Lung (tissue), 12 donors: Measurements from ENCODE around the gene MND1. TPM values are rescaled to one million over a fixed set of nuclear protein-coding genes. Genes with fewer than 3 reads are reported as not detected.

Experiments used
- ATAC-seq: fragments of 200-7000 bp; cut with Tn5 transposase; one replicate; pipeline ENCODE4 v1.9.1; 2020; ENCODE audit warnings: moderate number of reproducible peaks; ENCODE audit not compliant: insufficient read depth, low FRiP score
- DNase-seq, 3 donors: peaks; one replicate each; pipeline ENCODE4 v3.0.0-alpha.2; 2013 to 2017
- H3K27ac ChIP-seq, 2 donors: one replicate each; pipeline ENCODE4 v1.5.1; 2013; ENCODE audit warnings: mild to moderate bottlenecking in 2 of 2, moderate library complexity in 2 of 2, control low read depth in 1 of 2, inconsistent platforms in 1 of 2, low read depth in 1 of 2, low read length in 1 of 2
- H3K27me3 ChIP-seq, 3 donors: one replicate each; pipeline ENCODE4 v1.5.1; 2013; ENCODE audit warnings: low read length in 2 of 3; ENCODE audit not compliant: control insufficient read depth in 3 of 3, insufficient read depth in 3 of 3
- H3K36me3 ChIP-seq, 4 donors: one replicate each; pipeline ENCODE4 v1.5.1; 2013; ENCODE audit warnings: low read length in 4 of 4, mild to moderate bottlenecking in 1 of 4, moderate library complexity in 1 of 4; ENCODE audit not compliant: control insufficient read depth in 4 of 4, insufficient read depth in 4 of 4
- H3K4me1 ChIP-seq, 5 donors: one replicate each; pipeline ENCODE4 v1.5.1; 2013; ENCODE audit warnings: low read length in 5 of 5, mild to moderate bottlenecking in 2 of 5, moderate library complexity in 1 of 5; ENCODE audit not compliant: control insufficient read depth in 5 of 5, insufficient read depth in 5 of 5
- H3K4me3 ChIP-seq: one replicate; pipeline ENCODE4 v1.5.1; 2013; ENCODE audit warnings: mild to moderate bottlenecking, control low read depth, moderate library complexity
- H3K9ac ChIP-seq, 2 donors: one replicate each; pipeline ENCODE4 v1.5.1; 2013; ENCODE audit warnings: low read length in 2 of 2, control low read depth in 1 of 2; ENCODE audit not compliant: insufficient read depth in 1 of 2
- H3K9me3 ChIP-seq, 4 donors: one replicate each; pipeline ENCODE4 v1.5.1; 2013; ENCODE audit warnings: low read length in 3 of 4, mild to moderate bottlenecking in 1 of 4, moderate library complexity in 1 of 4; ENCODE audit not compliant: control insufficient read depth in 4 of 4, insufficient read depth in 3 of 4
- WGBS, 2 donors: extraction: QIAGEN DNeasy Blood & Tissue Kit; methylation state at CpG; one replicate each; pipeline ENCODE4 v1.1.7; 2013; 5-methylcytosine and 5-hydroxymethylcytosine counted together
- polyA plus RNA-seq, 2 donors: library from polyadenylated mRNA; stranded (reverse); fragments of 200-250 nt; gene quantifications; one replicate each; pipeline ENCODE4 v1.2.1, GENCODE V29; 2013
- total RNA-seq, 2 donors: library from RNA; depleted of rRNA in 1 of 2; stranded (reverse); fragments of >200 nt in 1 of 2; gene quantifications; one replicate each; pipeline ENCODE4 v1.2.1, GENCODE V29; 2014 to 2021
- TF ChIP-seq, protein P1 (sequence below): IDR thresholded peaks from 2 replicates; pipeline ENCODE4 v1.5.1; 2012; ENCODE audit warnings: mild to moderate bottlenecking; ENCODE audit errors: control extremely low read depth, extremely low read depth
- donor health status: control.
- donor health status: control.
- donor health status: Bipolar disorder and iron deficiency.
- donor health status: healthy.
- donor health status: DM: yes; HTN: yes; CAD: no.

Gene MND1
- total and polyA plus RNA-seq, 4 donors = 0.80 to 4.4 (median 1.2) TPM

DNA sequence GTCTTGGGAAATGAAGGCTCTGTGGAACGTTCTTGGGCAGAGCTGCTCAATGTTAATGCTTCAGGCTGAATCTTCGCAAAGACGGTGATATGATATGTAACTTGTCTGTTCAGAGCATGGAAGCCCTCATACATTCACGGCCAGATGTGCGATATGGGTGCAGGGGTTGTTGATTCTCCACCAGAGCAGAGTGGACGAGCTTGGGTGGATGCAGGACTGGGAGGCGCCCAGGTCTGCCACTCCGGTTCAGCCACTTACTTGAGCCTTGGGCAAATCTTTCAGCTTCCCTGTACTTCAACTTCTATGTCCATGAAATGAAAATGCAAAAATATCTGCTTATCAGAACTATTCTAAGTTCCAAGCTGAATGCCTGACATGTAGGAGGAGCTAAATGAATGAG, 47.4 kb upstream of the MND1 start:
- DNase-seq (peak; percentile 37 to 51 (median 40)), ATAC-seq (no peak)
- no peak overlapping the region for H3K9ac ChIP-seq
- H3K4me1 ChIP-seq = peaks cover 3 to 45% (median 26%) of the 10 kb centered on the region in 5 donors
- WGBS, 2 donors = 72 to 89% methylated on average over 8 of the region's 8 CpGs
- H3K4me3 ChIP-seq = no peak overlapping the region
- no peak overlapping the region for H3K27ac ChIP-seq
- H3K36me3 ChIP-seq = peaks cover 6 to 24% (median 8%) of the 10 kb centered on the region in 4 donors
- H3K27me3 ChIP-seq = no peaks in the 10 kb centered on the region
- H3K9me3 ChIP-seq = peaks cover 0 to 8% (median under 1%) of the 10 kb centered on the region in 4 donors
- TF ChIP-seq, protein P1, sequence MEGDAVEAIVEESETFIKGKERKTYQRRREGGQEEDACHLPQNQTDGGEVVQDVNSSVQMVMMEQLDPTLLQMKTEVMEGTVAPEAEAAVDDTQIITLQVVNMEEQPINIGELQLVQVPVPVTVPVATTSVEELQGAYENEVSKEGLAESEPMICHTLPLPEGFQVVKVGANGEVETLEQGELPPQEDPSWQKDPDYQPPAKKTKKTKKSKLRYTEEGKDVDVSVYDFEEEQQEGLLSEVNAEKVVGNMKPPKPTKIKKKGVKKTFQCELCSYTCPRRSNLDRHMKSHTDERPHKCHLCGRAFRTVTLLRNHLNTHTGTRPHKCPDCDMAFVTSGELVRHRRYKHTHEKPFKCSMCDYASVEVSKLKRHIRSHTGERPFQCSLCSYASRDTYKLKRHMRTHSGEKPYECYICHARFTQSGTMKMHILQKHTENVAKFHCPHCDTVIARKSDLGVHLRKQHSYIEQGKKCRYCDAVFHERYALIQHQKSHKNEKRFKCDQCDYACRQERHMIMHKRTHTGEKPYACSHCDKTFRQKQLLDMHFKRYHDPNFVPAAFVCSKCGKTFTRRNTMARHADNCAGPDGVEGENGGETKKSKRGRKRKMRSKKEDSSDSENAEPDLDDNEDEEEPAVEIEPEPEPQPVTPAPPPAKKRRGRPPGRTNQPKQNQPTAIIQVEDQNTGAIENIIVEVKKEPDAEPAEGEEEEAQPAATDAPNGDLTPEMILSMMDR = no peak

GRCh38 chr4:153310793-153311192, 33.7 kb upstream of the MND1 start:
- peaks cover 2 to 9% (median 6%) of the 10 kb centered on the region in 4 donors for H3K36me3 ChIP-seq
- no peaks in the 10 kb centered on the region for H3K4me1 ChIP-seq
- H3K9me3 ChIP-seq = no peaks in the 10 kb centered on the region
- TF ChIP-seq, protein P1 = no peak
- no peak overlapping the region for H3K9ac ChIP-seq
- WGBS, 2 donors = 85 to 92% methylated on average over 1 of the region's 1 CpG
- DNase-seq = no peak
- no peak overlapping the region for H3K4me3 ChIP-seq
- ATAC-seq = no peak
- no peak overlapping the region for H3K27ac ChIP-seq
- no peaks in the 10 kb centered on the region for H3K27me3 ChIP-seq

- WGBS, 2 donors = 94 to 98% methylated on average over 1 of the region's 1 CpG
- peaks cover 0 to 15% (median 2%) of the 10 kb centered on the region in 4 donors for H3K36me3 ChIP-seq
Observed at GRCh38 chr4:153314915-153315314, 29.6 kb upstream of the MND1 start.

More at GRCh38 chr4:153314915-153315314, 29.6 kb upstream of the MND1 start:
- DNase-seq (no peak), ATAC-seq (no peak)
- TF ChIP-seq, protein P1 = no peak
- Histone ChIP-seq H3K4me1 (peaks cover 0 to 5% (median 0%) of the 10 kb centered on the region in 5 donors), H3K9ac (no peak overlapping the region), H3K4me3 (no peak overlapping the region), H3K9me3 (no peaks in the 10 kb centered on the region), H3K27me3 (no peaks in the 10 kb centered on the region), H3K27ac (no peak overlapping the region)
